LNCAP (cell line): ENCODE measurements around the gene ENDOV.

Source experiments
- CTCF ChIP-seq: fragments of 450-650 bp; IDR thresholded peaks from 2 replicates; pipeline ENCODE4 v1.5.1; 2017; ENCODE audit warnings: mild to moderate bottlenecking

ENDOV gene

GRCh38 chr17:80477647-80478478 lies 62.9 kb downstream of the ENDOV start:
- TF ChIP-seq CTCF: peak; percentile 37

- TF ChIP-seq CTCF: no peak
Observed at GRCh38 chr17:80478487-80479245, 63.7 kb downstream of the ENDOV start.

- no peak for TF ChIP-seq CTCF
Observed at GRCh38 chr17:80479246-80479566, 64.2 kb downstream of the ENDOV start.

GRCh38 chr17:80480248-80480647 lies 65.3 kb downstream of the ENDOV start:
- TF ChIP-seq CTCF: no peak

GRCh38 chr17:80481284-80482057 lies 66.5 kb downstream of the ENDOV start:
- no peak for TF ChIP-seq CTCF

GRCh38 chr17:80482058-80482318 lies 67.0 kb downstream of the ENDOV start:
- no peak for TF ChIP-seq CTCF

GRCh38 chr17:80482555-80483308 lies 67.8 kb downstream of the ENDOV start:
- no peak for TF ChIP-seq CTCF
